IgD-negative memory B cell (primary cell): ENCODE data around the gene PANK3. TPM values are rescaled to one million over a fixed set of nuclear protein-coding genes. Genes with fewer than 3 reads are reported as not detected.
A peak's percentile ranks its signal among the peaks of the same experiment; 100 is the strongest.
"Not testable (repeated sequence)": the region's sequence is repeated elsewhere in the genome, so short reads cannot be mapped to it uniquely, and the experiment has no call there.

Experiments used
- H3K27ac Mint-ChIP-seq, 3 donors: one replicate each; pipeline ENCODE4 v1.8.0; 2020 to 2022; ENCODE audit warnings: mild to moderate bottlenecking in 3 of 3, mixed read lengths in 3 of 3, moderate library complexity in 1 of 3
- H3K27me3 Mint-ChIP-seq: one replicate; pipeline ENCODE4 v1.8.0; 2021; ENCODE audit warnings: mixed read lengths
- H3K36me3 Mint-ChIP-seq: one replicate; pipeline ENCODE4 v1.8.0; 2020; ENCODE audit warnings: mild to moderate bottlenecking, mixed read lengths
- H3K4me1 Mint-ChIP-seq, 3 donors: one replicate each; pipeline ENCODE4 v1.8.0; 2020 to 2022; ENCODE audit warnings: mixed read lengths in 3 of 3, mild to moderate bottlenecking in 1 of 3
- H3K4me3 Mint-ChIP-seq, 4 donors: one replicate each; pipeline ENCODE4 v1.8.0; 2020 to 2022; ENCODE audit warnings: mild to moderate bottlenecking in 4 of 4, mixed read lengths in 4 of 4, moderate library complexity in 3 of 4
- H3K9me3 Mint-ChIP-seq, 3 donors: one replicate each; pipeline ENCODE4 v1.8.0; 2020 to 2021; ENCODE audit warnings: mixed read lengths in 3 of 3, mild to moderate bottlenecking in 1 of 3
- polyA plus RNA-seq: library from polyadenylated mRNA; unstranded; fragments of 300-500 nt; fragmentation: Illumina TruSeq; gene quantifications from one replicate; pipeline ENCODE4 v1.2.3, GENCODE V29; 2021

Gene PANK3
- polyA plus RNA-seq, 1 donor from 2014 or later = 5.1 TPM

- H3K9me3 Mint-ChIP-seq, H3K36me3 Mint-ChIP-seq, H3K27ac Mint-ChIP-seq, H3K27me3 Mint-ChIP-seq: not testable (repeated sequence)
- peaks cover 22 to 31% (median 29%) of the 10 kb centered on the region in 3 donors for H3K4me1 Mint-ChIP-seq
- peak overlapping the region in 3 of 4 donors; percentile 8 to 85 (median 12) for H3K4me3 Mint-ChIP-seq
Measured at GRCh38 chr5:168580814-168581469, 1.8 kb upstream of the PANK3 start.

- peaks cover 0 to 1% (median 0%) of the 10 kb centered on the region in 3 donors for H3K9me3 Mint-ChIP-seq
Measured at GRCh38 chr5:168580227-168580508, 1.0 kb upstream of the PANK3 start.

GRCh38 chr5:168579488-168580226 lies 489 bp upstream of the PANK3 start:
- peak overlapping the region; percentile 79 to 98 (median 91) for H3K27ac Mint-ChIP-seq
- H3K4me1 Mint-ChIP-seq = peaks cover 30 to 37% (median 37%) of the 10 kb centered on the region in 3 donors

More at GRCh38 chr5:168580227-168580508, 1.0 kb upstream of the PANK3 start:
- Mint-ChIP-seq H3K27ac (peak overlapping the region; percentile 79 to 98 (median 91)), H3K27me3 (no peaks in the 10 kb centered on the region), H3K36me3 (no peaks in the 10 kb centered on the region), H3K4me3 (peak overlapping the region; percentile 85 to 95 (median 92)), H3K4me1 (peaks cover 29 to 36% (median 34%) of the 10 kb centered on the region in 3 donors)

GRCh38 chr5:168578006-168578405 lies 1.2 kb downstream of the PANK3 start:
- Mint-ChIP-seq H3K4me1 (peaks cover 26 to 33% (median 31%) of the 10 kb centered on the region in 3 donors), H3K4me3 (peak overlapping the region; percentile 85 to 96 (median 92)), H3K27ac (peak overlapping the region in 1 of 3 donors; percentile 79), H3K9me3 (peaks cover 0 to 1% (median 0%) of the 10 kb centered on the region in 3 donors), H3K36me3 (peaks cover 1% of the 10 kb centered on the region), H3K27me3 (no peaks in the 10 kb centered on the region)

More at GRCh38 chr5:168579488-168580226, 489 bp upstream of the PANK3 start:
- no peaks in the 10 kb centered on the region for H3K36me3 Mint-ChIP-seq
- peak overlapping the region; percentile 85 to 95 (median 92) for H3K4me3 Mint-ChIP-seq
- H3K9me3 Mint-ChIP-seq = peaks cover 0 to 1% (median 0%) of the 10 kb centered on the region in 3 donors
- H3K27me3 Mint-ChIP-seq = no peaks in the 10 kb centered on the region

- H3K4me1 Mint-ChIP-seq = peaks cover 26 to 35% (median 31%) of the 10 kb centered on the region in 3 donors
- H3K9me3 Mint-ChIP-seq = no peaks in the 10 kb centered on the region
- H3K4me3 Mint-ChIP-seq = peak overlapping the region in 3 of 4 donors; percentile 44 to 58 (median 54)
- peak overlapping the region in 1 of 3 donors; percentile 10 for H3K27ac Mint-ChIP-seq
- no peaks in the 10 kb centered on the region for H3K27me3 Mint-ChIP-seq
- H3K36me3 Mint-ChIP-seq = peaks cover 1% of the 10 kb centered on the region
Measured at GRCh38 chr5:168575391-168576372, 3.5 kb downstream of the PANK3 start.

- not testable (repeated sequence) for H3K4me3 Mint-ChIP-seq, H3K9me3 Mint-ChIP-seq, H3K36me3 Mint-ChIP-seq, H3K27ac Mint-ChIP-seq, H3K27me3 Mint-ChIP-seq
- H3K4me1 Mint-ChIP-seq = peaks cover 23 to 27% (median 25%) of the 10 kb centered on the region in 3 donors
Measured at GRCh38 chr5:168574156-168574555, 5.0 kb downstream of the PANK3 start.

- H3K4me1 Mint-ChIP-seq = peaks cover 23 to 27% (median 25%) of the 10 kb centered on the region in 3 donors
- not testable (repeated sequence) for H3K27ac Mint-ChIP-seq, H3K4me3 Mint-ChIP-seq, H3K27me3 Mint-ChIP-seq, H3K9me3 Mint-ChIP-seq, H3K36me3 Mint-ChIP-seq
Measured at GRCh38 chr5:168573663-168574062, 5.5 kb downstream of the PANK3 start.

- peaks cover 6% of the 10 kb centered on the region for H3K36me3 Mint-ChIP-seq
- no peaks in the 10 kb centered on the region for H3K9me3 Mint-ChIP-seq
- H3K4me1 Mint-ChIP-seq = peaks cover 6 to 8% (median 6%) of the 10 kb centered on the region in 3 donors
- no peak overlapping the region for H3K4me3 Mint-ChIP-seq
- no peaks in the 10 kb centered on the region for H3K27me3 Mint-ChIP-seq
- H3K27ac Mint-ChIP-seq = no peak overlapping the region
Measured at GRCh38 chr5:168570490-168571328, 8.5 kb downstream of the PANK3 start.

GRCh38 chr5:168568738-168569137 lies 10.4 kb downstream of the PANK3 start:
- peaks cover 0 to 4% (median 4%) of the 10 kb centered on the region in 3 donors for H3K4me1 Mint-ChIP-seq
- no peak overlapping the region for H3K4me3 Mint-ChIP-seq
- peaks cover 6% of the 10 kb centered on the region for H3K36me3 Mint-ChIP-seq
- no peaks in the 10 kb centered on the region for H3K27me3 Mint-ChIP-seq
- H3K27ac Mint-ChIP-seq = no peak overlapping the region
- H3K9me3 Mint-ChIP-seq = no peaks in the 10 kb centered on the region

GRCh38 chr5:168563959-168564358 lies 15.2 kb downstream of the PANK3 start:
- no peak overlapping the region for H3K4me3 Mint-ChIP-seq
- no peaks in the 10 kb centered on the region for H3K27me3 Mint-ChIP-seq
- no peaks in the 10 kb centered on the region for H3K9me3 Mint-ChIP-seq
- peaks cover 4 to 5% (median 5%) of the 10 kb centered on the region in 3 donors for H3K4me1 Mint-ChIP-seq
- H3K36me3 Mint-ChIP-seq = peaks cover 5% of the 10 kb centered on the region
- H3K27ac Mint-ChIP-seq = no peak overlapping the region

- Mint-ChIP-seq H3K27me3 (no peaks in the 10 kb centered on the region), H3K27ac (peak overlapping the region in 1 of 3 donors; percentile 70), H3K4me3 (no peak overlapping the region), H3K4me1 (peaks cover 4 to 5% (median 4%) of the 10 kb centered on the region in 3 donors), H3K36me3 (peaks cover 3% of the 10 kb centered on the region), H3K9me3 (no peaks in the 10 kb centered on the region)
Measured at GRCh38 chr5:168562279-168562678, 16.9 kb downstream of the PANK3 start.

GRCh38 chr5:168557389-168557788 lies 21.8 kb downstream of the PANK3 start:
- Mint-ChIP-seq H3K4me1 (peaks cover 0 to 2% (median 2%) of the 10 kb centered on the region in 3 donors), H3K4me3 (no peak overlapping the region), H3K27me3 (no peaks in the 10 kb centered on the region), H3K27ac (no peak overlapping the region), H3K9me3 (no peaks in the 10 kb centered on the region), H3K36me3 (peaks cover 10% of the 10 kb centered on the region)

GRCh38 chr5:168553377-168554130 lies 25.6 kb downstream of the PANK3 start:
- Mint-ChIP-seq H3K9me3 (no peaks in the 10 kb centered on the region), H3K27ac (peak overlapping the region in 1 of 3 donors; percentile 9), H3K4me1 (no peaks in the 10 kb centered on the region), H3K27me3 (no peaks in the 10 kb centered on the region), H3K4me3 (no peak overlapping the region), H3K36me3 (peaks cover 10% of the 10 kb centered on the region)
